HG03432 (cell line): ENCODE results near the gene TTYH3.
"Not testable (repeated sequence)": the region's sequence is repeated elsewhere in the genome, so short reads cannot be mapped to it uniquely, and the experiment has no call there.

Source experiments
- ATAC-seq: cut with Tn5 transposase; IDR thresholded peaks from one replicate; pipeline ENCODE4 v1.9.1; 2021; ENCODE audit warnings: mild to moderate bottlenecking, moderate library complexity; ENCODE audit not compliant: unreplicated experiment

TTYH3 gene

DNA sequence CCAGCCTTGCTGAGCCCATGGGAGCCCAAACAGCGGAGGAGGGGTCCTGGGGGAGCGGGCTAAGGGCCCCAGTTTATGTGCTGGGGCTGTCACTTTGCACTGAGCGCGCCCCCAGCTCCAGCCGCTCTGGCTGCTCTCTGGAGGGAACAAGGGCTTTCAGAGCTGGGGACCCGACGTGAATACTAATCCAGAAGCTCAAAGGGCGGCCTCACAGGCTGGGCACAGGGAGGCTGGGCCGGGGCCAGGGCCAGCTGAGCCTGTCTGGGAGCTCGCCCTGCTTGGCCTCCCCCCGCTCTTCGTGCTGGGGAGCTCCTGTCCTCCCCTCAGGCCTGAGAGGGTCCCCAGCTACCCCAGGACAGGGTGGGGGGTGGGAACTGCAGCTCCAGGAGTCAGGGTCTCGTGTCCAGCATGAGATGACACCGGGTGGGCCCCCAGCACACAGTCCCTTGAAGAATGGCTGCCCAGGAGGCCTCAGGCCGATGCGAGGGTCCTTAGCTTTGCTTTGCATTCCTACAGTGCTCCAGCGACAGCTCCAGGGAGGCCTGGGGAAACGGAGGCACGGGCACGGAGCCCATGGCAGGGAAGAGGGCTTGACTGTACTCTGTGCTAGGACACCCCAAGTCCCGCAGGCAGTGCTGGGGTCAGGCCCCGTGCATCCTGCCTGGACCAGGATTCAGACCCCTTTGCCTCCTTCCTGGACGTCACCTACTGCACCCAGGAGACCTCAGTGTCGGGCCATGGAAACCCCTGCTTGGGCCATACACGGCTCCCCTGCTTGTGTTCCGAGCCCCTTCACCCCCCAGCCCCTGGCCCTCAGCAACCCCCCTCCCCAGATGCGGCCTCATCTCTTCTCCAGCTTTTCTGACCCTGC lies 50.4 kb downstream of the TTYH3 start:
- no peak for ATAC-seq

DNA sequence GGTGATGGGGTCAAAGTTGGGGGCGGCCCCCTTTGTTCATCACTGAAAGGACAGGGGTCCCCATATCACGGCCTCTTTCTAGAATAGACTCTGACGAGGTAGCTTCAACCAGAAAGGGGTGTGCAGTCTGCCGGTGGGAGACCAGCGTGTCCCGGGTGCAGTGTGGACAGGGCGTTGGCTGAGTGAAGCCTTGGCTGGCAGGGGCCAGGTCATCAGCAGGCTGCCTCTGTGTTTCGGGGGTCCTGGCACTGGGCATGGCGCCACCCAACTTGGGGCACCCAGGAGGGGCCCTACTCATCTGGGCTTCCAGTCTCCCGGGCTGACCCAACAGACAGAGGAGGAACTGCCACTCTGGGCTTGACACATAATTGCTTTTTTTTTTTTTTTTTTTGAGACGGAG lies 52.7 kb downstream of the TTYH3 start:
- ATAC-seq: no peak

DNA sequence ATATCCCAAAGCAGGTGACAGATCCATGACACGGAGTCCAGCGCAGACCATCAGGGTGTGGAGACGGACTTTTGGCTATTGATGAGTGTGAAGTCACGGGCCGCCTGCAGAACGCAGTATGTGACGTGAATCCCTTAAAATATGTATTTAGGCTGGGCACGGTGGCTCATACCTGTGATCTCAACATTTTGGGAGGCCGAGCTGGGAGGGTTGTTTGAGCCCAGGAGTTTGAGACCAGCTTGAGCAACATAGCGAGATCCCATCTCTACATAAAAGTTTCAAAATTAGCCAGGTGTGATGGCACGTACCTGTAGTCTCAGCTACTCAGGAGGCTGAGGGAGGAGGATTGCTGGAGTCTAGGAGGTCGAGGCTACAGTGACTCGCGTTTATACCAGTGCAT lies 54.3 kb downstream of the TTYH3 start:
- no peak for ATAC-seq

DNA sequence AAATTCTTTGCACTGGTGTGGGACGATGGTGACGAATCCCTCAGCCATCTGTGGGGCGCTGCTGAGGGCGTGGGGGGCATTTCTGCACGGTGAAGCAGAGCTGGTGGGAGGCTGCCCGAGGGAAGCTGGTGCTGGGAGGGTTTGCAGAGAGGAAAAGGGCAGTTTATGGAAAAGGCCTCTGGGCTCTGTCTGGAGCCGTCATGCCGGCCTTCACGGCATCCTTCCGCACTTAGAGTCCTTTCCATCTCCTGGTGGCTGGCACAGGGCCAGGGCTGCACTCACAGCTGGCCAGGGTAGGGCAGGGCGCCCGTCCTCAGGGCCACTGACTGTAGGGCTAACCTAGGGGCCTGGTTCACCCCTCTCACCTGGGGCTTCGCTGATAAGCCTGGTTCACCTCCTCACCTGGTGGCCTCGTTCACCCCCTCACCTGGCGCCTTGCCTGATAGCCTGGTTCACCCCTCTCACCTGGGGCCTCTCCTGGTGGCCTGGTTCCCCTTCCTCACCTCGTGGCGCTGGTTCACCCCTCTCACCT lies 55.6 kb downstream of the TTYH3 start:
- ATAC-seq: no peak

DNA sequence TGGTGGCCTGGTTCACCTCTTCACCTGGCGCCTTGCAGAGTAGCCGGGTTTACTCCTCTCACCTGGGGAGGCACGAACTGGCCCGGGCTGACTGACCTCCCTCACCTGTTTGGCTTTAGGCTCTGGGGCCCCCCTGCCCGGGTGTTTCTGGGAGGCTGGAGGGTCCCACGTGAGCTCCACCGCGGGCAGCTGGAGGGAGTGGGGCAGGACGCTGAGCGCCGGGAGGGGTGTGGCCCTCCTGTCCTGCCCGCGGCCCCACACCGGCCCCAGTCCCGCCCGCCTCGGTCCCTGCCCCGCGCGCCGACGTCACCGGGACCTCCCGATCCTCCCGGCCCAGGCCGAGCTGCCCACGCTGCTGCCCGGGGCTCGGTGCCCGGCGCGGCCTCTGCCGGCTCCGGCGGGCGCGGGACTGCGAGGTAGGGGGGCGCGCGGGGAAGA lies 56.1 kb downstream of the TTYH3 start, which contains the start of gene AMZ1:
Gene AMZ1, plus strand, starts transcription at position 322 of the 438 bp plus-strand sequence. CDS start 12,250 bp downstream, outside the sequence.
- ATAC-seq: peak; percentile 29

DNA sequence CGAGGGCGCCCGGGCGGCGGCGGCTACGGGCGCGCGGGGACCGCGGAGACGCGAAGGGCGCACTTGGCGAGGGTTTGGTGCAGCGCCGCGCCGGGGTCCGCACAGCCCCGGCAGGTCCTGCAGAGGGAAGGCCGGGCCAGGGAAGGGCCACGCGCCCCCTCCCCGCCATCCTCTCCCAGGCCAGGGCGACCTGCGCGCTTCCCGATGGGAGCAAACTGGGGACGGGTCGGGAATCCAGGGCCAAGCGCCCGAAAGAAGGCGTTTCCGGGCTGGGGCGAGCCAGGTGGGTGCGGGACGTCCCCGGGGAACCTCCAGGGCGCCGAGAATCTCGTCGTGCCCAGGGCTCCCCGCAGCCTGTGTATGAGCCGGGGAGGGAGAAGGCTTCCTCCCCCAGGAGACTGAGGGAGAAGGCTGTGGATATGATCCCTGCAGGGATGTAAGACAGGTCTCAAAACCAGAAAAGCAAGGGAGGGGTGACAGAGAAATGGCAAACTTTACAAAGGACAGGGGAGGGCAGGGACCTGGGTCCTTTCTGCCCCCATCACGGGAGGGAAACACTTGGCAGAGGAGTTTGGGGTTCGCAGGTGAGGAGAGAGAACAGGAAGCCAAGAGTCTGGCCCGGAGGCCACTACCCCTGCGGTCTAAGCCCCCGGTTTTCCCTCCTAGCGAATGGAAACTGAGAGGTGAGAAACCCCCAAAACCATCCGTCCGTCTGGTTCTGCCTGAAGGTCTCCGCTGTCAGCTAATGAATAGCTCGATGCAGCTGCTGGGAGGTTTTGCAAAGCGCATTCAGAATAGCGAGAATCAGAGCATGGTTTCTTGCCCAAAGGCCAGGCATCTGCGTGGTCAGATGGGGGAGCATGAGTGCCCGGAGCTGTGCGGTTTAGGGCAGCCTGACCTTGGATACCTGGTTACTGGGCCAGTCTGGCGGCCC lies 56.9 kb downstream of the TTYH3 start:
- peak; percentile 78 for ATAC-seq

DNA sequence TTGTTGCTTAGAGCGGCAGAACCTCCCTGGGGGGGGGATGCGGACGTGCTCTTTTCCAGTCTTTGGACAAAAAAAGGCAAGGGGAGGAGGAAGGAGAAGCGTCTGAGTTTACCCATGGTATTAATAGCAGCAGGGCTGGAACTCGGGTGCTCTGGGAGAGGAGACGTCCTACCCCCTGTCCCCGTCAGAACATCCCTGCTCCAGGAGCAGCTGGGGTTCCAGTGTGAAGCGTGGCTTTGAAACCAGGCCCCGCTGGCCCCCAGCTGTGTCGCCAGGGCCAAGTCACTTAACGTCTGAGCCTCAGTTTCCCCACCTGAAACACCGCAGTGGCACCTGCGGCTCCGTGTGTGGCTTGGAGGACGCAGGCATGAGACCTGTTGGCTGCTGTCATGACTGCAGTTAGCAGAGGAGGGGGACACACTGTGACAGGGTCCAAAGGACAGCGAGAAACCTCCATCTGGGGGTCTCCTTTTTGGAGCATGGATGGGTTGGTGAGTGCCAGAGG lies 57.6 kb downstream of the TTYH3 start:
- no peak for ATAC-seq

DNA sequence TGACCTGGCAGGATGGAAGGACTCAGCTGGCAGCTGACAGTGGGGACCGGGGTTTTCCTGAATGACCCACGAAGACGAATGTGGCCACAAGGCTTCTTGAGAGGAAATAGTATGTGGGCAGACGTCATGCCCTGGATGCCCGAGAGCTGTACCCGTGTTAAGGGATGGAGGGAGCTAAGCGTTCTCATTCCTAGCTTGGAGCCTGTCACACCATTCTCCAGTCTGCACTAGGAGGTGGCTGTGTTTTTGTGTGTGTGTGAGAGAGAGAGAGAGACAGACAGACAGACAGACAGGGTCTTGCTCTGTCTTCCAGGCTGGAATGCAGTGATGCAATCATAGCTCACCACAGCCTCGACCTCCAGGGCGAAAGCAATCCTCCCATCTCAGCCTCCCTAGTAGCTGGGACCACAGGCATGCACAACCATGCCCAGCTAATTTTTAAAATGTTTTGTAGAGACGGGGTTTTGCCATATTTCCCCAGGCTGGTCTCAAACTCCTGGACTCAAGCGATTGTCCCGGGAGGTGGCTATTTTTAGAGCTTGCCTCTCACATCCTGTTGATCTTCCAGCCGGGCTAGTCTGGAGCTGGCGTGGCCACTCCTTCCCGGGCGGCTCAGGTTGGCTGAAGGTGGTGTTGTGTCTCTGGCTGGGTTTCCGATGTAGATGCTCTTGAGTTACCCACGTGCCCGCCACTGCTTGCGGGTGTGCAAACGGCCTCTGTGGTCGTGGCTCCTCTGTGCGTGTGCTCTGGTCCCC lies 58.3 kb downstream of the TTYH3 start:
- ATAC-seq: no peak

DNA sequence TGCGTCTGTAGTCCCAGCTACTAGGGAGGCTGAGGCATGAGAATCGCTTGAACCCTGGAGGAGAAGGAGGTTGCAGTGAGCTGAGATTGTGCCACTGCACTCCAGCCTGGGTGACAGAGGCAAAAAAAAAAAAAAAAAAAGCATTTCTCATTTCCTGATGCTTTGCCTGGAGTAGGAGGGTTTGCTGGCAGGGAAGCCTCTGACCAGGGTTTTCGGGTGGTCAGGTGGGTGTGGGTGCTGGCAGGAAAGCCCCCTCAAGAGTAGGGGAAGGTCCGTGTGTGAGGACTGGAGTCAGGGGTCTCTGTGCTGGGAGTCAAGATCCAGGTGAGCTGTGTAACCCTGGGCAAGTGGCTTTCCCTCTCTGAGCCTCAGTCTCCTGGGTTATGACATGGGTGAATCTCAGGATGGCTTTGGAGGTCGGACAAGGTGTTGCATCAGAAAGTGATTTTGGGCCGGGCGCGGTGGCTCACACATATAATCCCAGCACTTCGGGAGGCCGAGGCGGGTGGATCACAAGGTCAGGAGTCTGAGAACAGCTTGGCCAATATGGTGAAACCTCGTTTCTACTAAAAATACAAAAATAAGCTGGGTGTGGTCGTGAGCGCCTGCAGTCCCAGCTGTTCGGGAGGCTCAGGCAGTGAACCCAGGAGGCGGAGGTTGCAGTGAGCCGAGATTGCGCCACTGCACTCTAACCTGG lies 59.4 kb downstream of the TTYH3 start:
- no peak for ATAC-seq

DNA sequence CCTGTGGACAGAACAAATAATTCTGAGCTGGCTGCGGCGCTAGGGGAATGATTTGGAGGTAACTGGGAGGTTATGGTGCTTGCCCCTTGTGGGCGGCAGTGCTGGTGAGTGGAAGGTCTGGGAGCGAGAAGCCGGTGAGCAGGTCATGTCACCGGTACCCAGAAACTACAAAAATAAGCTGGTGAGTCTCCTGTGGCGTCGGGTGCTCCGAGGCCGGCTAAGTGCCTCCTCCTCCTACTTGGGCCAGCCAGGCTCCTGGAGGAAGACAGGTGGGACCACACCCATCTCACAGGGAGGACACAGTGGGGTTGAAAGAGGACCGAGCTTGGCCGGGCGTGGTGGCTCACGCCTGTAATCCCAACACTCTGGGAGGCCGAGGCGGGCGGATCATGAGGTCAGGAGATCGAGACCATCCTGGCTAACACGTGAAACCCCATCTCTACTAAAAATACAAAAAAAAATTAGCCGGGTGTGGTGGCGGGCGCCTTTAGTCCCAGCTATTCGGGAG lies 60.2 kb downstream of the TTYH3 start:
- ATAC-seq: not testable (repeated sequence)

DNA sequence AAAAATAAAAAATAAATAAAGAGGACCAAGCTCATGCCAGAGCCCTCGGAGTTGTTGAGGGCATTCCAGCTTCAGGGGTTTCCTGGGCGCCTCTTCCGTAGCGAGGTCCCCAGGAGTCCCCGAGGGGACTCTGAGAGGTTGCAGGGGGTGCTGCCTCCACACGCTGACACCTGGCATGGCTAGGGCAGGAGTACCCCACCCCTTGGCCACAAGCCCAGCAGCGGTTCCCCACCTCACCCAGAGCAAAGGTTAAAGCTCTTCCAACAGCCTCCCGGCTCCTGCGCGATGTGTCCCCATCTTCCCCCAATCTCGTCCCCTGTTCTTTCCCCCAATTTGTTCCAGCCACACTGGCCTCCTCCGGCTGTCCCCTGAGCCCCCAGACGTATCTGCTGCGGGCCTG lies 60.8 kb downstream of the TTYH3 start:
- no peak for ATAC-seq

DNA sequence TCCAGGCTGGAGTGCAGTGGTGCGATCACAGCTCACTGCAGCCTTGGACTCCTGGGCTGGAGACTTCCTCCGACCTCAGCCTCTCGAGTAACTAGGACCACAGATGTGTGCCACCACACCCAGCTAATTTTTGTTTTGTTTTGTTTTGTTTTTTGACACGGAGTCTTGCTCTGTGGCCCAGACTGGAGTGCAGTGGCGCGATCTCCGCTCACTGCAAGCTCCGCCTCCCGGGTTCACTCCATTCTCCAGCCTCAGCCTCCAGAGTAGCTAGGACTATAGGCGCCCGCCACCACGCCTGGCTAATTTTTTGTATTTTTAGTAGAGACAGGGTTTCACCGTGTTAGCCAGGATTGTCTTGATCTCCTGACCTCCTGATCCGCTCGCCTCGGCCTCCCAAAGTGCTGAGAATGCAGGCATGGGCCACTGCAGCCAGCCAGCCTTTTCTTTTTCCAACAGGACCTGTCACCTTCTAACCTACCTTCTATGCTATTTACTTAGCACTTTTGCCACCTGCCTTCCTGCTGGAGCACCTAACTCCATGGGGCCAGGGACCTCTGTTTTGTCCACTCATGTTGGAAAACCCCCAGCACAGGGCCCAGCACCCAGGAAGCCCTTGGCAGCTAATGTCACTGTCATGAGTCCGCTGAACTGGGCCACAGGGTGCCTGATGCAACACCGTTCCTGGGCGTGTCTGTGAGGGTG lies 61.8 kb downstream of the TTYH3 start:
- not testable (repeated sequence) for ATAC-seq

DNA sequence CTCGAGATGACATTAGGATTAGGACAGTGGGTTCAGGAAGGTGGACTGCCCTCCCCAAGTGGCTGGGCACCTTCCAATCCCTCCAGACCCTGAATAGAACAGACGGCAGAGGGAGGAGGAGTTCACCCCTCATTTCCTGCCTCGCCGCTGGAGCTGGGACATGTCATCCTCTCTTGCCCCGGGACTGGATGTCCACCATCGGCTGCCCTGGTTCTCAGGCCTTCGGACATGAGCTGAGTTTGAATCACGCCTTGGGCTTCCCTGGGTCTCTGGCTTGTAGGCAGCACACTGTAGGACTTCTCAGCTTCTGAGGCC lies 62.3 kb downstream of the TTYH3 start:
- not testable (repeated sequence) for ATAC-seq

DNA sequence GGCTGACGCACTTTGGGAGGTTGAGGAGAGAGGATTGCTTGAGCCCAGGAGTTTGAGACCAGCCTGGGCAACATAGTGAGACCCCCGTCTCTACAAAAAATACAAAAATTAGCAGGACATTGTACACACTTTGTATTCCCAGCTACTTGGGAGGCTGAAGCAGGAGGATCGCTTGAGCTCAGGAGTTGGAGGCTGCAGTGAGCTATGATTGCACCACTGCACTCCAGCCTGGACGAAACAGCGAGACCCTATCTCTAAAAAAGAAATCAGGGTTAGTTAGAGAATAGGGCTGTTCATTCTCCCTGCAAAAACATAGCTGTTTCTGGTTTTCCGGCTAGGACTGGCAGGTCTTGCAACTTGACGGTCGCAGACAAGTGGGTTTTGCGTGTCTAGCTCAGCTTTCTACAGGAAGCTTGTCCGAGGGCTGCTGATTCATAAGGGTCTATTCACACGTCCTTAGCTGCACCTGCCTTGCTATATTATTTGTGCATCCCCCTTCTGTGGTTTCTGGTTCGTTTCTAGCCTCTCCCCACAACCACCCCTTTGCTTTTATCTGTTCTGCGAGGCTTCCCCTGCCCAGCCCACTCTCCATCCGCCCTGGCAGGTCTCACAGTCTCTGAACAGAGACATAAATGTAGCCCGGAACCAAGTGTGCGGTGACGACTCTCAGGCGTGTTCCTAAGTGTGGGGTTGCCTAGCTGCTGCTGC lies 66.9 kb downstream of the TTYH3 start:
- ATAC-seq: peak; percentile 94

DNA sequence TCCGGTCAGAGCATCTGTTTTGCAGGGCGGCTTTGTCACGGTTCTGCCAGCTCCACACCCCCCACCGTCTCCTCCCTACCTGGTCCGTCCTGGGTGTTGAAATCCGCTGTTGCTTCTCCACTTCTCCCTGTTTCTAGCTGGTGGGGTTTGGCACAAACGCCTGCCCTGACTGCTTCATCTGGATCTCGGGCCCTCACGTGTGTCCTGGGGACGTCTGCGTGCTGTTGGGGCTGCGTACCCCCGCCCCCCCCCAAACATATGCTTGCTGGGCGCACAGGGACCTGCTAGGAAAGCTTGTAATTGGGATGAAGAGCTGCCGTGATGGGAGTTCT lies 67.5 kb downstream of the TTYH3 start:
- ATAC-seq: no peak

DNA sequence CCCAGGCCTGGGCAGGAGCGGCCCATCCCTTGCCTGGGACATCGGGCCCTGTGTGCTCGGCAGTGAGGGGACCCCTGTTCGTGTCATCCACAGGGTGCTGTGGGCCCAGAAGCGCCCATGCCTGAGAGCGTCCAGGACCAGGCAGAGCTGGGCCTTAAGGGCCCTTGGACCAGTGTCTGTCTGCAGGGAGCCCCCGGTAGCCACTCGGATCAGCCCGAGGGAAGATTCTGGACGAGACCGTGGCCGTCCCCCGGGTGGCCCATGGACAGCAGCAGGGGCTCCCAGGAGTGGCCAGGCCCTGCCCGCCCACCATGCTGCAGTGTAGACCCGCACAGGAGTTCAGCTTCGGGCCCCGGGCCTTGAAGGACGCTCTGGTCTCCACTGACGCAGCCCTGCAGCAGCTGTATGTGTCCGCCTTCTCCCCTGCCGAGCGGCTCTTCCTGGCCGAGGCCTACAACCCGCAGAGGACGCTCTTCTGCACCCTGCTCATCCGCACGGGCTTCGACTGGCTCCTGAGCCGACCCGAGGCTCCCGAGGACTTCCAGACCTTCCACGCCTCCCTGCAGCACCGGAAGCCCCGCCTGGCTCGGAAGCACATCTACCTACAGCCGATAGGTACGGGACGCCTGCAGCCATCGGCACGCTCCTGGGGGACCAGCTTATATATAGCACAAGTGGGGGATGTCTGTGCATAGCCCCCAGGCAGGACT lies 68.5 kb downstream of the TTYH3 start:
- no peak for ATAC-seq

DNA sequence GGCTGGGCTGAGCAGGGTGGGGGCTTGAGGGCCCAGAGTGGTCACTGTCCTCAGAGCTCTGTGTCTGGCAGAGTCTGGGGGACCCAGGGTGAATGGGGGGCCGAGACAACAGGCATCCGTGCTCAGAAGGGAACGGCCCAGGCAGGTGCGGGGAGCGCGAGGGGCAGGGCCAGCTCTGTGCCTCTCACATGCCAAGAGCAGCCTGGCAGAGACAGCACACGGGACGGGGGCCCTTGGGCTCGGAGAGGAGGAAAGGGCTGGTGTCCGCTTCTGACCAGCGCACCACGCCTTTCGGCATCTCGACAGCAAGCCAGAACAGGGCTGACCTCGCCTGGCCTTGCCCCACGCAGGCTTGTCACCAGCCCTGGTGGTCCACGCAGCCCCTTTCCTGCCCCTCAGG lies 69.6 kb downstream of the TTYH3 start:
- ATAC-seq: no peak
